ENCODE data around the gene DUSP2.

GRCh38 chr2:96113367-96113677 is 31.9 kb downstream of the DUSP2 start:
- TF ChIP-seq POLR2AphosphoS5 (IDR thresholded peaks at IDR 0.05; ENCODE audit: low read depth, low read length) (no peak), TAF1 (IDR thresholded peaks at IDR 0.05; ENCODE audit: borderline replicate concordance, insufficient read depth, low read length) (no peak), FOXP2 (optimal IDR thresholded peaks at IDR 0.05; ENCODE audit: borderline replicate concordance, extremely low read depth, extremely low read length, insufficient read depth) (no peak)
